Measurements from ENCODE around the gene CTTN. TPM values are rescaled to one million over a fixed set of nuclear protein-coding genes. Genes with fewer than 3 reads are reported as not detected.
A peak's percentile ranks its signal among the peaks of the same experiment; 100 is the strongest.

CTTN gene
- total and polyA plus RNA-seq, 9 of the 15 experiments (the other 6 are each of a cell fraction or from before 2014, with no cell fraction given) = 9.9 to 158 (median 99.7) TPM

DNA sequence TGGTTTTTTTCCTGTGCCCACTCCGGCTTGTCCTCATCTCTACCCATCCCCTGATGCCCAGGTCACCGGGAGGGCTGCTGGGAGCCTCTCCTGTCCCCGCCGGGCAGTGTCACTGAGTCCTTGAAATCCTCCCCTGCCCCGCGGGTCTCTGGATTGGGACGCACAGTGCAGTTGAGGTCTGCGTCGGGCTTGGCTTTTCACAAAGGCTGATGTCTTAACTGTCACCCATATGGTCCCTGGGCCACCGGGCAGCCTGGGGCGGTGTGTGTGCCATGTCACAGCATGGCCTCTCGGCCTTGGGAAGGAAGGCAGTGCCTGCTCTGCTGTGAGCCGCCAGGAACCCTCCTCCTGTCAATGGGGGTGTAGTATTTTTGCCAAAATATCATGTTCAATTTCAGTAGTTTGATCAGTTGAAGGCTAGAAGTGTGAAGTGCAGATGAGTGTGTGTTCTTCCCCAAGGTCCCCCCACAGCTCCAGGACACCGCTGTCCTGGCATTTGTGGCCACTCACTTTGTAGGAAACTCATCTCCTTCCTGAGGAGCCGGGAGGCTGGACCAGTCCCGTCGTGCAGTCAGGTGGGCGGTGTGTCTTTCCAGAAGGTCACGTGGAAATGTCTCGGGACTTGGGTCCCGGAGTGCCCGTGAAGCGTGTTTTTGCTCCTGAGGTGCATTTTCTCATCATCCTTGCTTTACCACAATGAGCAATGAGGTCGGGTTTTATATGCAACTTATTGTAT, 37.6 kb downstream of the CTTN start:
- in situ Hi-C loops (cut with MboI) = no loop called here
- WGBS (ENCODE audit: insufficient coverage, low coverage, missing lambda C conversion rate) = 94% methylated on average over 24 of the region's 24 CpGs
- Histone ChIP-seq H3K9me1 (ENCODE audit: control insufficient read depth, insufficient read depth, low read length) (no peaks in the 10 kb centered on the region), H3K27me3 (ENCODE audit: control insufficient read depth in 2 of 2, insufficient read depth in 2 of 2, low read length in 2 of 2) (no peaks in the 10 kb centered on the region), H2AFZ (ENCODE audit: low read depth, low read length) (no peak overlapping the region), H3K27ac (ENCODE audit: extremely low read depth, low read depth, low read length) (no peak overlapping the region), H3K4me3 (no peak overlapping the region), H3K36me3 (ENCODE audit: control insufficient read depth, insufficient read depth, low read length) (peaks cover 70% of the 10 kb centered on the region; the same call in 2 of the 3 replicates), H4K20me1 (replicated peaks; ENCODE audit: control insufficient read depth, insufficient read depth, low read length) (no peaks in the 10 kb centered on the region), H3K9ac (ENCODE audit: insufficient read depth in 1 of 2, low read depth in 2 of 2, low read length in 2 of 2) (no peak overlapping the region), H3K4me2 (ENCODE audit: insufficient read depth, low read length) (no peak overlapping the region), H3K79me2 (ENCODE audit: control insufficient read depth, insufficient read depth, low read length) (no peaks in the 10 kb centered on the region), H3K9me3 (replicated peaks; ENCODE audit: control insufficient read depth, insufficient read depth, low read depth, low read length) (no peaks in the 10 kb centered on the region), H3K4me1 (replicated peaks in 1 of 2; ENCODE audit: control insufficient read depth in 2 of 2, insufficient read depth in 2 of 2, low read length in 2 of 2) (peaks cover 0 to 4% of the 10 kb centered on the region in 2 experiments; a peak in 1 of 5 replicates)
- DNase-seq (ENCODE audit: extremely low read depth in 1 of 4, low spot score in 3 of 4) (no peak), ATAC-seq (no peak), FAIRE-seq (no peak)
- intact Hi-C loops (cut with micrococcal nuclease) = no loop called here
- CTCF ChIA-PET (ENCODE audit: low intra/inter-chr PET ratio) = interaction anchor here (0.6 kb wide), 1 partner anchor 1107 kb away, joined by 4 read pairs; no protein-coding TSS in a partner anchor
- TF ChIP-seq, protein P1, sequence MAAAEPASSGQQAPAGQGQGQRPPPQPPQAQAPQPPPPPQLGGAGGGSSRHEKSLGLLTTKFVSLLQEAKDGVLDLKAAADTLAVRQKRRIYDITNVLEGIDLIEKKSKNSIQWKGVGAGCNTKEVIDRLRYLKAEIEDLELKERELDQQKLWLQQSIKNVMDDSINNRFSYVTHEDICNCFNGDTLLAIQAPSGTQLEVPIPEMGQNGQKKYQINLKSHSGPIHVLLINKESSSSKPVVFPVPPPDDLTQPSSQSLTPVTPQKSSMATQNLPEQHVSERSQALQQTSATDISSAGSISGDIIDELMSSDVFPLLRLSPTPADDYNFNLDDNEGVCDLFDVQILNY (CRISPR knock-in tag; IDR thresholded peaks at IDR 0.05) = no peak
- TF ChIP-seq MECOM (CRISPR knock-in tag; IDR thresholded peaks at IDR 0.05) = no peak
- TF ChIP-seq, protein P2, sequence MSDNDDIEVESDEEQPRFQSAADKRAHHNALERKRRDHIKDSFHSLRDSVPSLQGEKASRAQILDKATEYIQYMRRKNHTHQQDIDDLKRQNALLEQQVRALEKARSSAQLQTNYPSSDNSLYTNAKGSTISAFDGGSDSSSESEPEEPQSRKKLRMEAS (CRISPR knock-in tag; IDR thresholded peaks at IDR 0.05) = no peak
- TF ChIP-seq SETDB1 (IDR thresholded peaks at IDR 0.05; ENCODE audit: low read length) = no peak
- TF ChIP-seq POLR2G (IDR thresholded peaks at IDR 0.05; ENCODE audit: low read depth, low read length) = peak; percentile 55; the same call in 1 of the 2 replicates
- TF ChIP-seq MEIS2 (IDR thresholded peaks at IDR 0.05; ENCODE audit: partially characterized antibody) = no peak
- TF ChIP-seq, protein P3, sequence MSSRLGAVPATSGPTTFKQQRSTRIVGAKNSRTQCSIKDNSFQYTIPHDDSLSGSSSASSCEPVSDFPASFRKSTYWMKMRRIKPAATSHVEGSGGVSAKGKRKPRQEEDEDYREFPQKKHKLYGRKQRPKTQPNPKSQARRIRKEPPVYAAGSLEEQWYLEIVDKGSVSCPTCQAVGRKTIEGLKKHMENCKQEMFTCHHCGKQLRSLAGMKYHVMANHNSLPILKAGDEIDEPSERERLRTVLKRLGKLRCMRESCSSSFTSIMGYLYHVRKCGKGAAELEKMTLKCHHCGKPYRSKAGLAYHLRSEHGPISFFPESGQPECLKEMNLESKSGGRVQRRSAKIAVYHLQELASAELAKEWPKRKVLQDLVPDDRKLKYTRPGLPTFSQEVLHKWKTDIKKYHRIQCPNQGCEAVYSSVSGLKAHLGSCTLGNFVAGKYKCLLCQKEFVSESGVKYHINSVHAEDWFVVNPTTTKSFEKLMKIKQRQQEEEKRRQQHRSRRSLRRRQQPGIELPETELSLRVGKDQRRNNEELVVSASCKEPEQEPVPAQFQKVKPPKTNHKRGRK (tag; IDR thresholded peaks at IDR 0.05) = no peak
- no TSS peak for BruUV-seq (replicated peaks)
- POLR2A ChIA-PET = interaction anchor here (1.2 kb wide), 1 partner anchor 8 kb away, joined by 5 read pairs; no protein-coding TSS in a partner anchor

All from K562 (cell line).